ENCODE measurements around the gene QRICH1.
A peak's percentile ranks its signal among the peaks of the same experiment; 100 is the strongest.
"Not testable (repeated sequence)": the region's sequence is repeated elsewhere in the genome, so short reads cannot be mapped to it uniquely, and the experiment has no call there.

Gene QRICH1

DNA sequence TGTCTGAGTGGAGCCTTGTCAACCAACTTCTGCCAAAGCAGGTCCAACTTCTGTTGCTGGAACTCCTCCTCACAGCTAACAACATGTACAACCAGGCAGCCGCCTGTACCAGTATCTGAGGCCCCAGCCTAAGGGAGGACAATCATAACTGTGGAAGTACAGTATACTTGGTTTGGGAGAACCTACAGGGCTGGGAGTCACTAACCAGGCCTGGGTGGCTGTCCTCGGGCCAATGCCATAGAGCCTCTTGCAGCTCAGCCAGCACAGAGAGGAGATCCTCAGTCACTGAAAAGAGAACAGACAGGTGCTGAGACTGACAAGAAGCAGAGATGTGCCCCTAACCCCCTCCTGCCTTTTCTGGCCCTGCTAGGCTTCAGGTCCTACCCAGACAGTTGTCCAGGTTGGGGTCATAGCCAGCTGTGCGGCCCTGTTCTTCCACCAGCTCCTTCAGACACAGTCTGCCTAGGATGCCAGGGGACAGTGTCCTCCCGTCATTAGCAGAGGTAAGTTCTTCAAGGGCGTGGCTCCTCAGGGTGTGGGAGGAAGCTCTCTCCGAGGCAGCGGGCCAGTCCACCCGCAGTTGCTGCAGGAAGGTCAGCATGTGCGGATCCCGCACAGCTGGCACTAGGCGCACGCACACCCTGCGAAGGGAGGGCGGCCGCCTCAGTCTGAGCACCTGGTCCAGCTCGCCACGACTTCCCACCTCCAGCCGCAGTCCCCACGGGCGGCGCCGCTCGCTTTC, 76.5 kb downstream of the QRICH1 start:
- DNase-seq, result peak in 1 of 2 donors; percentile 17

DNA sequence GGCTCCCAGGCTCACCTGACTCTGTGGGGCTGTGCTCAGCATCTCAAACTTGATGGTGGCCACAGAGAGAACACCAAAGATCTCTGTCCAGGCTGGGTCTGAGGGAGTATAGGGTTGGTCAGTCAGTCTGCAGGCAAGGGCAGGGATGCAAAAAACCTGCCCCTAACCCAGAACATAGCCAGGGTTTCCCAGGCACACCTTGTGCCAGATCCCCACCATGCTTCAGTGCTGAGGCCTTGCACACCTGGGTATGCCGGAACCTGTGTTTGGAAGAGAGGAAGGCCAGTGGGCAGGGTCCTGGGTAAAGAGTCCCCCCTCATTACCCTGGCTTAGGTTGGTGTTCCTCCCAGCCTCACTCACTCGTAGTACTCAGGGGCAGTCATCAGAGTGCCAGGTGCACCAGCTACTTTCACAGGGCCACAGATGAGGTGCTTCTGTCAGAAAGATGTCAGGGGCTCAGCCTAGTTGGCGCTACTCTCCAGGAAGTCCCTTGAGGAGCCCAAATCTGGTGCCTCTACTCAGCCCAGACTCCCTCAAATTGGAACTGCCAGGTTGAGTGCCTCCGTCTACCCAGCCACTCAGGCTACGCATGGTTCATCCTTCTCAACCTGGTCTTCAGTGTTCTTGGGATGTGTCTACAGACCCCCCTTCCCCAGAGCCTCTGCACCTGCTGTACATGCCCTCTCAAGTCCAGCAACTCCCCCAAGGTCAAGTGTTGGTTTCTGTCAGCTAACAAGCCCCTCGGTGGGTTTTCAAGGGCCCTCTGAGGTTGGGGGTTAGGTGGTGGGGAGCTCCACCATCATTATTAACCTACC, 77.2 kb downstream of the QRICH1 start:
- no peak for DNase-seq

DNA sequence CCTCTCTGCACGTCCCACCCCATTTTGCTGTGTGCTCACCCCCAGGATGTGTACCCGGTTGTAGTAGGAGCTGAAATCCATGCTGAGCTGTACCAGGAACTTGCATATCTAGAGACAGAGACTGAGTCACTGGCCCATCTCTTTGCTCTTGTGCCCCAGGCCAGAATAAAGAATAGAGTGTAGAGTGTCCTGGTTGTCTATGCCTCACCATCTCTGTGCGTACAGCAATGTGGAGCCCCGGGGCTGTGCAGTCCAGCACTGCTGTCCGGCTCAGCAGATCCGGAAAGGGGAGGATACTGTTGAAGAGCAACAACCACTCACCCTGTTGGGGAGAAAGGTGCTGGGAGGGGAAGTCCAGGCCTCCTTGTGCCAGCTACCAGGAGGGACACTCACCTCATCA, 78.1 kb downstream of the QRICH1 start:
- DNase-seq, result no peak

DNA sequence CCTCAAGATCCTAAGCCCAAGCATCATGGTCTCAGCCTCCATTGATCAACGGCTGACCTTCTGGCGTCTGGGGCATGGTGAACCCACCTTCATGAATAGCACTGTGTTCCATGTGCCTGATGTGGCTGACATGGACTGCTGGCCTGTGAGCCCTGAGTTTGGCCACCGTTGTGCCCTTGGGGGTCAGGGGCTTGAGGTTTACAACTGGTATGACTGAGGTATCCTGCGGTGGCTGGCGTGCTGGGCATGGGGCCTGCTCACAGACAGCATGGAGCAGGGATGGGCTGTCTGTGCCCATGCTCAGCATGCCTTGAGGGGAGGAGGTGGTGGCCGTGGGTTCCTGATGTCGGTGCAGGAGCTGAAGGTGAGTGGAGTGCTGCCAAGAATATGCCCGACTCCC, 78.8 kb downstream of the QRICH1 start:
- no peak for DNase-seq

DNA sequence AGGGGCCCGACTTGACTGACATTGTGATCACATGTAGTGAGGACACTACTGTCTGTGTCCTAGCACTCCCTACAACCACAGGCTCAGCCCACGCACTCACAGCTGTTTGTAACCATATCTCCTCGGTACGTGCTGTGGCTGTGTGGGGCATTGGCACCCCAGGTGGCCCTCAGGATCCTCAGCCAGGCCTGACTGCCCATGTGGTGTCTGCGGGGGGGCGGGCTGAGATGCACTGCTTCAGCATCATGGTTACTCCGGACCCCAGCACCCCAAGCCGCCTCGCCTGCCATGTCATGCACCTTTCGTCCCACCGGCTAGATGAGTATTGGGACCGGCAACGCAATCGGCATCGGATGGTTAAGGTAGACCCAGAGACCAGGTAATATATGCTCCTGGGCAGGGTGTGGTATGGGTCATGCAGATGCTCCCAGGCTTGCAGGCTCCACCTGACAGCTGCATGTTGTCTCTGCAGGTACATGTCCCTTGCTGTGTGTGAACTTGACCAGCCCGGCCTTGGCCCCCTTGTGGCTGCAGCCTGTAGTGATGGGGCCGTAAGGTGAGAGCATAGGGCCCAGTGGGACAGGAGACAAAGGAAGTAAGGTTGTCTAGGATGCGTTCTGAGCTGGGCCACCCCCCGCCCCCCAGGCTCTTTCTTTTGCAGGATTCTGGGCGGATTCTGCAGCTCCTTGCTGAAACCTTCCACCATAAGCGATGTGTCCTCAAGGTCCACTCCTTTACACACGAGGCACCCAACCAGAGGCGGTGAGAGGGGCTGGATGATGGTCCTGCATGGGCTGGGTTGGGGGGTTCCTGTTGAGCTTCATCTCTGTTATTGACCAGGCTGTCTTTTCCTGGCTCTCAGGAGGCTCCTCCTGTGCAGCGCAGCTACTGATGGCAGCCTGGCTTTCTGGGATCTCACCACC, 79.9 kb downstream of the QRICH1 start:
- DNase-seq, result peak in 1 of 2 donors; percentile 60

DNA sequence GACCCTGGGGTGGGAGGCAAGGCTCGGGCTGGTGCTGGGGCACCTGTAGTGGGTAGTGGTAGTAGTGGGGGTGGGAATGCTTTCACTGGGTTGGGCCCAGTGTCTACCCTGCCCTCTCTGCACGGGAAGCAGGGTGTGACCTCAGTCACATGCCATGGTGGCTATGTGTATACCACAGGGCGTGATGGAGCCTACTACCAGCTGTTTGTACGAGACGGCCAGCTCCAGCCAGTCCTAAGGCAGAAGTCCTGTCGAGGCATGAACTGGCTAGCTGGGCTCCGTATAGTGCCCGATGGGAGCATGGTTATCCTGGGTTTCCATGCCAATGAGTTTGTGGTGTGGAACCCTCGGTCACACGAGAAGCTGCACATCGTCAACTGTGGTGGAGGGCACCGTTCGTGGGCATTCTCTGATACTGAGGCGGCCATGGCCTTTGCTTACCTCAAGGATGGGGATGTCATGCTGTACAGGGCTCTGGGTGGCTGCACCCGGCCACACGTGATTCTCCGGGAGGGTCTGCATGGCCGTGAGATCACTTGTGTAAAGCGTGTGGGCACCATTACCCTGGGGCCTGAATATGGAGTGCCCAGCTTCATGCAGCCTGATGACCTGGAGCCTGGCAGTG, 80.6 kb downstream of the QRICH1 start:
- DNase-seq, result no peak

DNA sequence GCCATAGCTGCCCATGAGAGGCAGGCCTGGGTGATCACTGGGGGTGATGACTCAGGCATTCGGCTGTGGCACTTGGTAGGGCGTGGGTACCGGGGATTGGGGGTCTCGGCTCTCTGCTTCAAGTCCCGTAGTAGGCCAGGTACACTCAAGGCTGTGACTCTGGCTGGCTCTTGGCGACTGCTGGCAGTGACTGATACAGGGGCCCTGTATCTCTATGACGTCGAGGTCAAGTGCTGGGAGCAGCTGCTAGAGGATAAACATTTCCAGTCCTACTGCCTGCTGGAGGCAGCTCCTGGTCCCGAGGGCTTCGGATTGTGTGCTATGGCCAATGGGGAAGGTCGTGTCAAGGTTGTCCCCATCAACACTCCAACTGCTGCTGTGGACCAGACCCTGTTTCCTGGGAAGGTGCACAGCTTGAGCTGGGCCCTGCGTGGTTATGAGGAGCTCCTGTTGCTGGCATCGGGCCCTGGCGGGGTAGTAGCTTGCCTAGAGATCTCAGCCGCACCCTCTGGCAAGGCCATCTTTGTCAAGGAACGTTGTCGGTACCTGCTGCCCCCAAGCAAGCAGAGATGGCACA, 81.3 kb downstream of the QRICH1 start:
- no peak for DNase-seq

DNA sequence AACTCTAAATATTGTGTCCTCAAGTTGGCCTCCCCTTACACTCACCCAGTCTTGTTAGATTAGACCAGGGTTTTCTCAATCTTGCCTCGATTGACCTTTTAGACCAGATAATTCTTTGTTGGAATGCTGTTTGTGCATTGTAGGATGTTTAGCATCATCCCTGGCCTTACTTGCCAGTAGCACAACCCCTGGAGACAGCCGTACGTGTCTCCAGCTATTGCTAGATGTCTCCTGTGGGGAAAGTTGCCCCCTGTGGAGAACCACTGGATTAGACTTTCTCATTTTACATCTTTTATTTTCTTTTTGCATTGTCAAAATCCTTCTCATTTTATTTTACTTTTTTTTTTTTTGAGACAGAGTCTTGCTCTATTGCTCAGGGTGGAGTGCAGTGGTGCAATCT, 84.5 kb downstream of the QRICH1 start:
- no peak for DNase-seq

DNA sequence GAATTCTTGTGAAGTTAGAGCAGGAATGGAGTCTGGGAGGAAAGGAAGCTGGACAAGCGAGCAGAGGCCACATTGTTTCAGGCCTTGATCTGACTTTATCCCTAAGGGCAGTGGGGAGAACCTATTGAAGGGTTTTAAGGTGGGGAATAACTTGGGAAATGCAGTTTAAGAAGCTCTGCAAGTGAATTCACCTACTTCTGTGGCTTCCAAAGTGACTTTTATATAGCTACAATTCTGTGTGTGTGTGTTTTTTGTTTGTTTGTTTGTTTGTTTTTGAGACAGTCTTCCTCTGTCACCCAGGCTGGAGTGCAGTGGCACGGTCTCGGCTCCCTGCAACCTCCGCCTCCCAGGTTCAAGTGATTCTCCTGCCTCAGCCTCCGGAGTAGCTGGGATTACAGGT, 85.2 kb downstream of the QRICH1 start:
- DNase-seq, result not testable (repeated sequence)

DNA sequence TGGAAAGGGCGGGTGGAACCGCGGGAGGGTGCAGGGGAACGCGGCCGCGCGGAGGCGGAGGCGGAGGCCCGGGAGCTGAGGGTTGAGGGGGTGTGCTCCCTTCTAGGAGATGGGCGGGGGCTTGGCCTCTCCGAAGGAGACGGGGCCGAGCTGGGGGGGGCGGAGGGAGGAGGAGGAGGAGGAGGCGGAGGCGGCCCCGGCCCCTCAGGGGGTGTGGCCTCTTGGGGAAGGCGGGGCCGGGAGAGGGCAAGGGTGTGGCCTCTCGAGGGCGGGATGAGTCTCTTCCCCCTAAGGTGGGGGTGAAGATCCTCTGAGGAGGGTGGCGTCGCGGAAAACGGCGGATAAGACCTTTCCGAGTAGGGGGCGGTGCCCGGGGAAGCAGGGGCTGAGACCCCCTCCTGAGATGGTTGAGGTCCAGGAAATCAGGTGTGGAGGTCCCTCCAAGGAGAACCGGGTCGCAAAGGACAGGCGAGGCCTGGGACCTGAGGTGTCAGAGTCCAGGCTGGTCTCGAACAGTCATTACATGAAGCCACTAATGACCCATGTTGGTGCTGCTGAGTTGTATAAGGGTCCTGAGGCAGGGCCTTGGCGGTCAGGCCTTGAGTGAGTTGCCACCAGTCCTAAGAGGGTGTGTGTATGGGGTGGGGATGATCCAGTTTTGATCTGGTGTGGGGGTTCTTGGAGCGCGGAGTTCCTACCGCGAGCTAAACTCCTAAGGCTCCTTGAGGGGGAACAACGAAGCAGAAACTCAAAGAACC, 85.9 kb downstream of the QRICH1 start:
- peak; percentile 43 to 81 for DNase-seq

DNA sequence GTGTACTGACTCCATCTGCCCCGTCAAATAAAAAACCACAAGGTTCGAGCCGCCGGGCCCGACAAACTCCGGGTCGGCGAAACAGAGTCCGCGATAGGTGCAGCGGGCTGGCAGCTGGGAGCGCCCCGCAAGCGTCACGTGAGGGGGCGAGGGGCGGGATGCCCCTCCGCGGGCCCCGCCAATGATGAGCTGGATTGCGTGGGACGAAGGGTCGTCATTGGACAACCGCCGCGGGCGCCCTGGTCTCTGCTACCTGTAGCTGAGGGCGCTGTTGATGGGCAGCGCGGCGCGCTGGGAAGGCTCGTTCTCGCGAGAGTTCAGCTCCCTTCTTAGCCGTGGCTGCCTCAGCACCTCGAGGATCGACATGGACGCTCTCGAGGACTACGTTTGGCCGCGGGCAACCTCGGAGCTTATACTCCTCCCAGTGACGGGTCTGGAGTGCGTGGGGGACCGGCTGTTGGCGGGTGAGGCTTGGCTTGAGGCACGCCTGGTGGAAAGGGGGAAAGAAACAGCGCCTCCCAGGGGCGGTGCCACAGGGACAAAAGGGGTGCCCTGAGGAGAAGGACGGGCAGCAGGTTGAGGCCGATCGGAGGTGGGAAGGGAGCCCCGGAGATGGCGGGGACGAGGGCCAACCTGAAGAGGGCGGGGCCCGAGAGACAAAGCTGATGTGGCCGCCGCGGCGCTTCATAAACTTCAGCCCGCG, 86.7 kb downstream of the QRICH1 start, which contains the start of gene WDR6:
TSS of gene WDR6 (plus strand) at position 324 of the 703 bp plus-strand sequence. CDS start at position 365, 41 bp downstream.
- peak; percentile 88 to 93 for DNase-seq

DNA sequence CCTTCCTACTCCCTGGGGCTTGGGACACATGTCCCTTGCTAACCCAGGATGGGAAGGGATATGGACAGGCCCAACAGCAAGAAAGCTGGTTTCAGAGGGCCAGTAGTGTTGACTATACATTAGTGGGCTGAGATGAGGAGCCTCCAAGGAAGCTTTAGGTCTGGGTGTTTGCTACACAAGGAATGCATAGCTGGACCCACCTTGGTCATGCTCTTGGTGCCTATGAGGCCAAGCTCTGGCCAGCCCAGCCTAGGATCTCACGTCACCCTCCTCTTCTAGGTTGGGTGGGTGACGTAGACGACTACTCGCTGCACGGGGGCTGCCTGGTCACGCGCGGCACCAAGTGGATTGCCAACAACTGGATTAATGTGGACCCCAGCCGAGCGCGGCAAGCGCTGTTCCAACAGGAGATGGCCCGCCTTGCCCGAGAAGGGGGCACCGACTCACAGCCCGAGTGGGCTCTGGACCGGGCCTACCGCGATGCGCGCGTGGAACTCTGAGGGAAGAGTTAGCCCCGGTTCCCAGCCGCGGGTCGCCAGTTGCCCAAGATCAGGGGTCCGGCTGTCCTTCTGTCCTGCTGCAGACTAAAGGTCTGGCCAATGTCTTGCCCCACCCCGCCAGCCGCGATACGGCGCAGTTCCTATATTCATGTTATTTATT, 87.3 kb downstream of the QRICH1 start:
- DNase-seq, result no peak

DNA sequence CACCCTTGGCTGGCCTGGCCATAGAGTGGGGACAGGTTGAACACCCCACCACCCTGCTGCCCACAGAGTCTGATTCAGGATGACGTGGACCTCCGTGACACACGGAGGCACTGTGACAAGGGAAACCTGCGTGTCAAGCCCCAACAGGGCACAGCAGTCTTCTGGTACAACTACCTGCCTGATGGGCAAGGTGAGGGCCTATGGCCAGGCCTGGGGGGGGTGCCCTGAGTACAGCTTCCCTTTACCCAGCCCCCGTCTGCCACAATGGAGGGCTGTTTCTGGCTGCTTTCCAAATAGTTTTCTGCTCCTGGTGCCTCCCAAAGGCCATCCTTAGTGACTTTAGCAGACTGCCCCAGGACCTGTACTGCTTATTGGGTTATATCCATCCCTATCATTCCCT, 87.9 kb downstream of the QRICH1 start:
- no peak for DNase-seq

DNA sequence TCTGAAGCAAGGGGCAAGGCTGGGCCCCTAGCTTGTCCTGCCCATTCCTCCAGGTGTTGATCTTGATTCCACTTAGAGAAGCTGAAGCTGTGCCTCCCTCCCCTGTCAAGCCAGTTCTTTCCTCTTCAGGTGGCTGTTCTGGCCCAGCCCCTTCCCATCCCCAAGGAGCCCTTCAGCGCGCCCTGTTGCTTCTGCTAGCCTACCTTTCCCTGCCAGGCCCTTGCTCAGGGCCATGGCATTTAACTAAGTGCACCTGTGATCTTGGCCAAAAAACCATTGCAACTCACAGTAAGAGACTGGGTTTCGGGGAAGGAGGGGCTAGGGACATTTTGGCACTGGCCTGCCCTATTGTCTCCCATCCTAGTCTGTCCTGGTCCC, 88.6 kb downstream of the QRICH1 start:
- no peak for DNase-seq

DNA sequence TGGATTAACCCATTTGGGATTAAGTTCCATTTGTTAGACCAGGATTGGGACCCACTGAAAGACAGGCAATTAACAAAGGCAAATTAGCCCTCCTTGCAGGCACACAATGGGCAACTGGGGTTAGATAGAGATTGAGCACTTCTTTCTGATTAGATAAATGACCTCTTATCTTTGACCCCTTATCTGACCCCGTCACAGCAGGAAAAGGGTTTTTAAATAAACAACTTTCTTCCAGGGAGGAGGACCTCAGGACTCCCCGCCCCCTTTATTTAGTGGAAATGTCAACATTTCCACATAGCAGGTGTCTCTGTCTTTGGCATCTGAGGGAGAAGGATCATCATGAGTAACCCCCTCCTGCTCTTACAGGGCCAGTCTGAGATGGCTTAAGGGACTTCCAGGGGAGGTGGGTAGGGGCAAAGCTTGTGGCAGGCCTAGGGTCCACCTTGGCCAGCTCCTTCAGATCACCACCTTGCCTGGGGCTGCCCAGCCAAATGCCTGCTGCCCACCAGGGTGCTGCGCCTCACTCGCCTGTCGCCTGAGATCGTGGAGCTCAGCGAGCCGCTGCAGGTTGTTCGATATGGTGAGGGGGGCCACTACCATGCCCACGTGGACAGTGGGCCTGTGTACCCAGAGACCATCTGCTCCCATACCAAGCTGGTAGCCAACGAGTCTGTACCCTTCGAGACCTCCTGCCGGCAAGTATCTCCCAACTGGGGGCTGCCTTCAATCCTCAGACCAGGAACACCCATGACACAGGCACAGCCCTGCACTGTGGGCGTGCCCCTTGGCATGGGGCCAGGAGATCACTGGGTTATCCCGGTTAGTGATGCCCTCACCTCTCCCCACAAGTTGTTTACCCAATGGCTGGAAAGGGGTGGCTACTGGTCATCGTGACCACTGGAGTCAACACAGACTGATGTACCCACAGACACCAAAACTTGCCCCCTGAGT, 89.2 kb downstream of the QRICH1 start:
- DNase-seq, result no peak

DNA sequence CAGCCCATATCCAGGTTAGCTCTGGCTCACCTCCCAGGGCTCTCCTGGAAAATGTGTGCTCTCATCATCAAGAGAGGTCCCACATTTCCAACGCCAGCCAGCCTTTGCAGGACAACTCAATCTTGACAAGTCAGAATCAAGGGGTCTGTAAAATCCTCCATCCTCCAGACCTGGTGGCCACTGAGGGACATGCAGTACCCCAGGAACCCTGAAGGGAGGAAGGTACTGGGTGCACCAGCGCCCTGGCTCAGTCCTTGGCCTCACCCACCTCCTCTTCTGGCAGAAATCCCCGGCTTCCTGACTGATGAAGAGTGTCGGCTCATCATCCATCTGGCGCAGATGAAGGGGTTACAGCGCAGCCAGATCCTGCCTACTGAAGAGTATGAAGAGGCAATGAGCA, 92.7 kb downstream of the QRICH1 start:
- no peak for DNase-seq

DNA sequence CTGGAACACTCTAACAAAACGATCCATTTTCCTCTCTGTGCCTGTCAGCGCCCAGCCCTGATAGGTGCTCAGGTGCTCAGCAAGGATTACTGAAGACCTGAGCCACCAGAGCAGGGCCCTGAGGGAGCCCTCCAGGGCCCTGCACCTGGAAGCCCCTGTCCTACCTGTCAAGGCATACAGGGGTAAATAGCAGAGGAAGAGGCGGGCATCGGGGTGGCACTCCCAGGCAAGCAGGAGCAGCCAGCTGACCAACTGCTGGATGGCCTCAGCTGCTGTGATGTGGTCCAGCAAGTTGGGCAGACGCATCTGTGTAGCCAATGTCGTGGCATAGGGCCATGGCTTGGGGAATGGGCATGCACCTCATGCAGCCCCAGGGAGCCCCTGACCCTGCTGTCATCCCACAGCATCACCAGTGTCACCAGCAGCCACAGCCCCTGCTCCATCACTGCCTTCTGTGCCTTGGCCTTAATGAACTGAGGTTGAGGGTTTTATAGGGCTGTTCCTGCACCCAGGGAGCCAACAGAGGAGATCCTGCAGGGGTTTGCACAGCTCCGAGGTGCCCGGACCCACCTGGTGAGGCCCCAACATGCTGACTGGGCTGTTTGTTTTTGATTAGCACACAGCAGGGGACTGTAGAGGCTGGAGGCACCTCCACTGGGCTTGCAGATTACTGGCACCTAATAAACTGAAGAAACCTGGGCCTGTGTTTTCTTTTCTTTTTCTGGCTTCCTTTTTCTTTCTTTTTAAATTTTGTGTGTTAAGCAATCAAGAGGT, 94.6 kb downstream of the QRICH1 start:
- no peak for DNase-seq

Measured in inflammatory macrophage treated with lipopolysaccharide for 1 hour (primary cell).